Measurements from ENCODE around the gene RXRA. TPM values are rescaled to one million over a fixed set of nuclear protein-coding genes. Genes with fewer than 3 reads are reported as not detected.

RXRA gene
- total and polyA plus RNA-seq, 4 donors: 41.5 to 116 (median 74.1) TPM

- Histone ChIP-seq H3K4me3 (ENCODE audit: low read depth in 1 of 3, low read length in 3 of 3) (no peak overlapping the region), H3K36me3 (ENCODE audit: control insufficient read depth in 4 of 4, insufficient read depth in 3 of 4, low read depth in 1 of 4, low read length in 3 of 4) (no peaks in the 10 kb centered on the region), H3K27ac (ENCODE audit: low read depth in 1 of 2, low read length in 2 of 2) (peak overlapping the region; percentile 28 to 39), H3K9me3 (ENCODE audit: control insufficient read depth in 4 of 4, low read length in 3 of 4) (no peaks in the 10 kb centered on the region), H3K4me1 (ENCODE audit: control insufficient read depth in 4 of 4, insufficient read depth in 4 of 4, low read length in 3 of 4) (peaks cover 71 to 100% (median 97%) of the 10 kb centered on the region in 4 donors), H3K27me3 (ENCODE audit: control insufficient read depth in 4 of 4, insufficient read depth in 4 of 4, low read length in 3 of 4) (no peaks in the 10 kb centered on the region), H3K9ac (ENCODE audit: low read depth in 1 of 2, low read length in 2 of 2) (peak overlapping the region in 1 of 2 donors; percentile 33)
- TF ChIP-seq MAX (IDR thresholded peaks at IDR 0.05) (no peak), HNF4G (IDR thresholded peaks at IDR 0.05) (no peak), ZBTB33 (IDR thresholded peaks at IDR 0.05) (no peak), REST (IDR thresholded peaks at IDR 0.05) (no peak), CTCF (IDR thresholded peaks at IDR 0.05; ENCODE audit: low read depth, low read length, missing input control) (no peak), HNF4A (conservative IDR thresholded peaks at IDR 0.05) (no peak), JUND (IDR thresholded peaks at IDR 0.05) (no peak), RAD21 (IDR thresholded peaks at IDR 0.05) (no peak), TAF1 (conservative IDR thresholded peaks at IDR 0.05) (no peak), SP1 (IDR thresholded peaks at IDR 0.05) (no peak)
- TF ChIP-seq, protein P1, sequence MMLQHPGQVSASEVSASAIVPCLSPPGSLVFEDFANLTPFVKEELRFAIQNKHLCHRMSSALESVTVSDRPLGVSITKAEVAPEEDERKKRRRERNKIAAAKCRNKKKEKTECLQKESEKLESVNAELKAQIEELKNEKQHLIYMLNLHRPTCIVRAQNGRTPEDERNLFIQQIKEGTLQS (IDR thresholded peaks at IDR 0.05): no peak
- WGBS: 51% methylated on average over 12 of the region's 12 CpGs
- no peak for DNase-seq (ENCODE audit: low spot score)
Observed at GRCh38 chr9:134353539-134353938, 27.3 kb downstream of the RXRA start.

GRCh38 chr9:134355158-134355557 lies 28.9 kb downstream of the RXRA start:
- no peak overlapping the region for H3K9ac ChIP-seq (ENCODE audit: low read depth in 1 of 2, low read length in 2 of 2)
- 25% methylated on average over 8 of the region's 8 CpGs for WGBS

More at GRCh38 chr9:134355158-134355557, 28.9 kb downstream of the RXRA start:
- H3K27me3 ChIP-seq (ENCODE audit: control insufficient read depth in 4 of 4, insufficient read depth in 4 of 4, low read length in 3 of 4): no peaks in the 10 kb centered on the region
- no peaks in the 10 kb centered on the region for H3K36me3 ChIP-seq (ENCODE audit: control insufficient read depth in 4 of 4, insufficient read depth in 3 of 4, low read depth in 1 of 4, low read length in 3 of 4)
- TF ChIP-seq MAX (IDR thresholded peaks at IDR 0.05) (no peak), REST (IDR thresholded peaks at IDR 0.05) (no peak), SP1 (IDR thresholded peaks at IDR 0.05) (no peak), EGR1 (IDR thresholded peaks at IDR 0.05; ENCODE audit: low read depth in 2 of 2) (no peak), RXRA (IDR thresholded peaks at IDR 0.05) (no peak), JUND (IDR thresholded peaks at IDR 0.05) (no peak), RAD21 (IDR thresholded peaks at IDR 0.05) (no peak)
- H3K4me3 ChIP-seq (ENCODE audit: low read depth in 1 of 3, low read length in 3 of 3): no peak overlapping the region
- peak overlapping the region; percentile 45 to 79 for H3K27ac ChIP-seq (ENCODE audit: low read depth in 1 of 2, low read length in 2 of 2)
- DNase-seq (ENCODE audit: low spot score): no peak
- no peaks in the 10 kb centered on the region for H3K9me3 ChIP-seq (ENCODE audit: control insufficient read depth in 4 of 4, low read length in 3 of 4)
- peaks cover 73 to 100% (median 96%) of the 10 kb centered on the region in 4 donors for H3K4me1 ChIP-seq (ENCODE audit: control insufficient read depth in 4 of 4, insufficient read depth in 4 of 4, low read length in 3 of 4)
